SK-N-SH (cell line): ENCODE data around the gene LIPN. TPM values are rescaled to one million over a fixed set of nuclear protein-coding genes. Genes with fewer than 3 reads are reported as not detected.

Experiments
- CHD2 ChIP-seq: fragments of 150-350 bp; IDR thresholded peaks from 2 replicates; pipeline ENCODE4 v1.6.1; 2018; ENCODE audit warnings: low read length; ENCODE audit not compliant: partially characterized antibody
- ELF1 ChIP-seq: IDR thresholded peaks from 2 replicates; pipeline ENCODE4 v1.4.0; 2012
- EP300 ChIP-seq, 2 experiments: IDR thresholded peaks; 2 replicates each; pipeline versions ENCODE4 v1.4.0 to v1.6.1; 2012; ENCODE audit warnings: borderline replicate concordance in 1 of 2, low read depth in 1 of 2, low read length in 1 of 2
- EZH2phosphoT487 ChIP-seq: fragments of 200-600 bp; sonication (generic); IDR thresholded peaks from 2 replicates; pipeline ENCODE4 v1.6.1; 2017; ENCODE audit warnings: low read depth, mixed run types, mild to moderate bottlenecking, antibody characterized with exemption, moderate library complexity, borderline replicate concordance
- FOSL2 ChIP-seq: IDR thresholded peaks from 2 replicates; pipeline ENCODE4 v1.4.0; 2012; ENCODE audit warnings: low read depth, mild to moderate bottlenecking, moderate library complexity, borderline replicate concordance
- FOXJ3 ChIP-seq: sonication (generic); formaldehyde crosslinking; IDR thresholded peaks from 2 replicates; pipeline ENCODE4 v1.5.1; 2020; ENCODE audit warnings: mild to moderate bottlenecking, missing genetic modification reagents
- FOXM1 ChIP-seq: IDR thresholded peaks from 2 replicates; pipeline ENCODE4 v1.4.0; 2012; ENCODE audit warnings: low read depth, mild to moderate bottlenecking
- GABPA ChIP-seq: IDR thresholded peaks from 2 replicates; pipeline ENCODE4 v1.4.0; 2012; ENCODE audit warnings: low read depth, mild to moderate bottlenecking
- JUND ChIP-seq: IDR thresholded peaks from 2 replicates; pipeline ENCODE4 v1.4.0; 2012
- MEF2A ChIP-seq: IDR thresholded peaks from 2 replicates; pipeline ENCODE4 v1.4.0; 2012; ENCODE audit warnings: low read depth, borderline replicate concordance
- RAD21 ChIP-seq: IDR thresholded peaks from 2 replicates; pipeline ENCODE4 v1.6.1; 2012; ENCODE audit warnings: mild to moderate bottlenecking, low read length
- RCOR1 ChIP-seq: fragments of 150-350 bp; IDR thresholded peaks from 2 replicates; pipeline ENCODE4 v1.6.1; 2017; ENCODE audit warnings: antibody characterized with exemption, low read length
- SMC3 ChIP-seq: IDR thresholded peaks from 2 replicates; pipeline ENCODE4 v1.6.1; 2012; ENCODE audit warnings: low read depth, low read length, improper control_type of control experiment
- TAF1 ChIP-seq: IDR thresholded peaks from 2 replicates; pipeline ENCODE4 v1.6.1; 2012; ENCODE audit warnings: low read depth, mild to moderate bottlenecking, low read length, moderate library complexity, borderline replicate concordance
- polyA plus RNA-seq, 3 experiments: library from polyadenylated mRNA; depleted of rRNA; stranded (reverse); fragments of >200 nt; gene quantifications; 2 replicates each; pipeline ENCODE4 v1.2.3, GENCODE V29; 2012
- TF ChIP-seq, protein P1 (sequence below): fragments of 150-350 bp; IDR thresholded peaks from 2 replicates; pipeline ENCODE4 v1.6.1; 2016; ENCODE audit warnings: mild to moderate bottlenecking, low read depth, low read length
- TF ChIP-seq, protein P2 (sequence below): IDR thresholded peaks from 2 replicates; pipeline ENCODE4 v1.4.0; 2012; ENCODE audit warnings: low read depth, borderline replicate concordance
- TF ChIP-seq, protein P3 (sequence below): IDR thresholded peaks from 2 replicates; pipeline ENCODE4 v1.4.0; 2012; ENCODE audit warnings: low read depth
- TF ChIP-seq, protein P4 (sequence below): fragments of 150-350 bp; IDR thresholded peaks from 2 replicates; pipeline ENCODE4 v1.6.1; 2017; ENCODE audit warnings: antibody characterized with exemption, low read length, low read depth, borderline replicate concordance
- TF ChIP-seq, protein P5 (sequence below): IDR thresholded peaks from 2 replicates; pipeline ENCODE4; 2012
- TF ChIP-seq, protein P6 (sequence below): IDR thresholded peaks from 2 replicates; pipeline ENCODE4 v1.6.1; 2012; ENCODE audit warnings: mild to moderate bottlenecking, low read depth, low read length, moderate library complexity

LIPN gene
- polyA plus RNA-seq, 1 of the 3 experiments (the other 2 are of a cell fraction) = not detected

DNA sequence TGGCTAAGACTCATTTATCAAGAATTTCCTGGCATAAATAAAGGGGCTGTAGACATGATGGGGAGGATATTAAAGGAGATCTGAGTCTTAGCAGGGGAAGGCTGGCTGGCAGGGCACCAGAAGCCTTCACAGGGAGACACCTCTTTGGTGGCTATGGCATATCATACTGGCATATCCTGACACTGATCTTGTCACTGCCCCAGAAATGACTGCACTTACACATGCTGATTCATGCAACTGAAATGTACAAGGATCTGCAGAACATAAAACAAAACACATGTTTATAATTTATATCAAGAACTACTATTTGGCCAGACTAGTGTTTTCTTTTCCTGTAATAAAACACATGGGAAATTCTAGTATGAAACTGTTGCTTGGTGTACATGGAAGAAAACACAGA lies 5.5 kb upstream of the LIPN start (continued):
- TF ChIP-seq, protein P1, sequence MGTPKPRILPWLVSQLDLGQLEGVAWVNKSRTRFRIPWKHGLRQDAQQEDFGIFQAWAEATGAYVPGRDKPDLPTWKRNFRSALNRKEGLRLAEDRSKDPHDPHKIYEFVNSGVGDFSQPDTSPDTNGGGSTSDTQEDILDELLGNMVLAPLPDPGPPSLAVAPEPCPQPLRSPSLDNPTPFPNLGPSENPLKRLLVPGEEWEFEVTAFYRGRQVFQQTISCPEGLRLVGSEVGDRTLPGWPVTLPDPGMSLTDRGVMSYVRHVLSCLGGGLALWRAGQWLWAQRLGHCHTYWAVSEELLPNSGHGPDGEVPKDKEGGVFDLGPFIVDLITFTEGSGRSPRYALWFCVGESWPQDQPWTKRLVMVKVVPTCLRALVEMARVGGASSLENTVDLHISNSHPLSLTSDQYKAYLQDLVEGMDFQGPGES = no peak
- TF ChIP-seq, protein P2, sequence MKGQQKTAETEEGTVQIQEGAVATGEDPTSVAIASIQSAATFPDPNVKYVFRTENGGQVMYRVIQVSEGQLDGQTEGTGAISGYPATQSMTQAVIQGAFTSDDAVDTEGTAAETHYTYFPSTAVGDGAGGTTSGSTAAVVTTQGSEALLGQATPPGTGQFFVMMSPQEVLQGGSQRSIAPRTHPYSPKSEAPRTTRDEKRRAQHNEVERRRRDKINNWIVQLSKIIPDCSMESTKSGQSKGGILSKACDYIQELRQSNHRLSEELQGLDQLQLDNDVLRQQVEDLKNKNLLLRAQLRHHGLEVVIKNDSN = no peak
- TF ChIP-seq FOSL2 (peak; percentile 85), GABPA (no peak), MEF2A (no peak), JUND (peak; percentile 93), RAD21 (no peak), RCOR1 (peak; percentile 42; the same call in 1 of the 2 replicates), CHD2 (no peak), EZH2phosphoT487 (no peak), TAF1 (no peak), ELF1 (no peak), FOXM1 (no peak), FOXJ3 (CRISPR knock-in tag) (no peak), SMC3 (no peak), EP300 (IDR thresholded peaks at IDR 0.05; ENCODE audit: borderline replicate concordance in 1 of 2, low read depth in 1 of 2, low read length in 1 of 2) (peak in 1 of 2 experiments; percentile 77; a peak in 3 of 4 replicates)
- TF ChIP-seq, protein P3, sequence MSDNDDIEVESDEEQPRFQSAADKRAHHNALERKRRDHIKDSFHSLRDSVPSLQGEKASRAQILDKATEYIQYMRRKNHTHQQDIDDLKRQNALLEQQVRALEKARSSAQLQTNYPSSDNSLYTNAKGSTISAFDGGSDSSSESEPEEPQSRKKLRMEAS = peak; percentile 45; the same call in 1 of the 2 replicates
- TF ChIP-seq, protein P4, sequence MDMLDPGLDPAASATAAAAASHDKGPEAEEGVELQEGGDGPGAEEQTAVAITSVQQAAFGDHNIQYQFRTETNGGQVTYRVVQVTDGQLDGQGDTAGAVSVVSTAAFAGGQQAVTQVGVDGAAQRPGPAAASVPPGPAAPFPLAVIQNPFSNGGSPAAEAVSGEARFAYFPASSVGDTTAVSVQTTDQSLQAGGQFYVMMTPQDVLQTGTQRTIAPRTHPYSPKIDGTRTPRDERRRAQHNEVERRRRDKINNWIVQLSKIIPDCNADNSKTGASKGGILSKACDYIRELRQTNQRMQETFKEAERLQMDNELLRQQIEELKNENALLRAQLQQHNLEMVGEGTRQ = no peak
- TF ChIP-seq, protein P5, sequence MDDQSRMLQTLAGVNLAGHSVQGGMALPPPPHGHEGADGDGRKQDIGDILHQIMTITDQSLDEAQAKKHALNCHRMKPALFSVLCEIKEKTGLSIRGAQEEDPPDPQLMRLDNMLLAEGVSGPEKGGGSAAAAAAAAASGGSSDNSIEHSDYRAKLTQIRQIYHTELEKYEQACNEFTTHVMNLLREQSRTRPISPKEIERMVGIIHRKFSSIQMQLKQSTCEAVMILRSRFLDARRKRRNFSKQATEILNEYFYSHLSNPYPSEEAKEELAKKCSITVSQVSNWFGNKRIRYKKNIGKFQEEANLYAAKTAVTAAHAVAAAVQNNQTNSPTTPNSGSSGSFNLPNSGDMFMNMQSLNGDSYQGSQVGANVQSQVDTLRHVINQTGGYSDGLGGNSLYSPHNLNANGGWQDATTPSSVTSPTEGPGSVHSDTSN = peak; percentile 91
- TF ChIP-seq, protein P6, sequence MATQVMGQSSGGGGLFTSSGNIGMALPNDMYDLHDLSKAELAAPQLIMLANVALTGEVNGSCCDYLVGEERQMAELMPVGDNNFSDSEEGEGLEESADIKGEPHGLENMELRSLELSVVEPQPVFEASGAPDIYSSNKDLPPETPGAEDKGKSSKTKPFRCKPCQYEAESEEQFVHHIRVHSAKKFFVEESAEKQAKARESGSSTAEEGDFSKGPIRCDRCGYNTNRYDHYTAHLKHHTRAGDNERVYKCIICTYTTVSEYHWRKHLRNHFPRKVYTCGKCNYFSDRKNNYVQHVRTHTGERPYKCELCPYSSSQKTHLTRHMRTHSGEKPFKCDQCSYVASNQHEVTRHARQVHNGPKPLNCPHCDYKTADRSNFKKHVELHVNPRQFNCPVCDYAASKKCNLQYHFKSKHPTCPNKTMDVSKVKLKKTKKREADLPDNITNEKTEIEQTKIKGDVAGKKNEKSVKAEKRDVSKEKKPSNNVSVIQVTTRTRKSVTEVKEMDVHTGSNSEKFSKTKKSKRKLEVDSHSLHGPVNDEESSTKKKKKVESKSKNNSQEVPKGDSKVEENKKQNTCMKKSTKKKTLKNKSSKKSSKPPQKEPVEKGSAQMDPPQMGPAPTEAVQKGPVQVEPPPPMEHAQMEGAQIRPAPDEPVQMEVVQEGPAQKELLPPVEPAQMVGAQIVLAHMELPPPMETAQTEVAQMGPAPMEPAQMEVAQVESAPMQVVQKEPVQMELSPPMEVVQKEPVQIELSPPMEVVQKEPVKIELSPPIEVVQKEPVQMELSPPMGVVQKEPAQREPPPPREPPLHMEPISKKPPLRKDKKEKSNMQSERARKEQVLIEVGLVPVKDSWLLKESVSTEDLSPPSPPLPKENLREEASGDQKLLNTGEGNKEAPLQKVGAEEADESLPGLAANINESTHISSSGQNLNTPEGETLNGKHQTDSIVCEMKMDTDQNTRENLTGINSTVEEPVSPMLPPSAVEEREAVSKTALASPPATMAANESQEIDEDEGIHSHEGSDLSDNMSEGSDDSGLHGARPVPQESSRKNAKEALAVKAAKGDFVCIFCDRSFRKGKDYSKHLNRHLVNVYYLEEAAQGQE = no peak
- TF ChIP-seq, all 33 proteins: peak for 13
